Spleen (tissue), 11 donors: Measurements from ENCODE around the gene NAA80. TPM values are rescaled to one million over a fixed set of nuclear protein-coding genes. Genes with fewer than 3 reads are reported as not detected.
A peak's percentile ranks its signal among the peaks of the same experiment; 100 is the strongest.

ENCODE experiments used
- DNase-seq: peaks from one replicate; pipeline ENCODE4 v3.0.0-alpha.2; 2020
- H3K27ac ChIP-seq, 8 donors: fragments of 200-600 bp; sonication (generic) in 7 of 8; 1 replicate in 4 of 8; 2 replicates in 4 of 8; pipeline versions ENCODE4 v1.5.0 to v1.8.0; 2016 to 2021; ENCODE audit warnings: inconsistent platforms in 4 of 8, mild to moderate bottlenecking in 4 of 8, moderate library complexity in 1 of 8
- H3K27me3 ChIP-seq, 7 donors: fragments of 200-600 bp; sonication (generic) in 6 of 7; replicated peaks in 1 of 7; 1 replicate in 4 of 7; 2 replicates in 3 of 7; pipeline versions ENCODE4 v1.5.0 to v1.8.0; 2016 to 2021; ENCODE audit warnings: inconsistent platforms in 3 of 7, mild to moderate bottlenecking in 1 of 7
- H3K36me3 ChIP-seq, 6 donors: fragments of 200-600 bp; sonication (generic) in 5 of 6; 1 replicate in 4 of 6; 2 replicates in 2 of 6; pipeline versions ENCODE4 v1.5.0 to v1.8.0; 2016 to 2021; ENCODE audit warnings: inconsistent platforms in 2 of 6
- H3K4me1 ChIP-seq, 6 donors: fragments of 200-600 bp; sonication (generic) in 5 of 6; 1 replicate in 3 of 6; 2 replicates in 3 of 6; pipeline versions ENCODE4 v1.5.0 to v1.8.0; 2016 to 2021; ENCODE audit warnings: inconsistent platforms in 3 of 6
- H3K4me3 ChIP-seq, 8 donors: fragments of 200-600 bp; sonication (generic) in 7 of 8; 1 replicate in 4 of 8; 2 replicates in 4 of 8; pipeline versions ENCODE4 v1.5.0 to v1.8.0; 2016 to 2021; ENCODE audit warnings: inconsistent platforms in 4 of 8, mild to moderate bottlenecking in 4 of 8, moderate library complexity in 2 of 8
- H3K9me3 ChIP-seq, 8 donors: fragments of 200-600 bp; sonication (generic) in 7 of 8; 1 replicate in 4 of 8; 2 replicates in 4 of 8; pipeline versions ENCODE4 v1.5.0 to v1.8.0; 2016 to 2021; ENCODE audit warnings: inconsistent platforms in 4 of 8
- CTCF ChIP-seq, 11 experiments: fragments of 200-600 bp in 7 of 11; fragments of 450-650 bp in 4 of 11; sonication (generic) in 4 of 11; IDR thresholded peaks in 8 of 11; conservative IDR thresholded peaks in 3 of 11; 1 replicate in 7 of 11; 2 replicates in 4 of 11; pipeline versions ENCODE4 v1.4.0 to v1.8.0; 2016 to 2021; ENCODE audit warnings: antibody characterized with exemption in 11 of 11, inconsistent platforms in 4 of 11, mild to moderate bottlenecking in 1 of 11
- POLR2A ChIP-seq, 3 donors: fragments of 450-650 bp; IDR thresholded peaks; one replicate each; pipeline ENCODE4 v1.5.1; 2017; ENCODE audit warnings: antibody characterized with exemption in 3 of 3, mild to moderate bottlenecking in 1 of 3
- POLR2AphosphoS5 ChIP-seq, 3 donors: sonication (generic); formaldehyde crosslinking; IDR thresholded peaks; one replicate each; pipeline ENCODE4 v1.5.1; 2017; ENCODE audit warnings: antibody characterized with exemption in 3 of 3
- WGBS, 5 donors: extraction: QIAGEN DNeasy Blood & Tissue Kit in 3 of 5; methylation state at CpG; one replicate each; pipeline versions ENCODE4 v1.1.5 to v1.1.7; 2013 to 2018; 5-methylcytosine and 5-hydroxymethylcytosine counted together
- intact Hi-C: fragments of 100-400 bp; cut with DNase I; formaldehyde crosslinking; loops from one replicate; pipeline ENCODE4 v1.15.0; 2023; ENCODE audit warnings: low total_unique reads
- polyA plus RNA-seq, 3 donors: library from polyadenylated mRNA; stranded (reverse); fragments of 200-250 nt; gene quantifications; one replicate each; pipeline ENCODE4 v1.2.1, GENCODE V29; 2013
- total RNA-seq, 7 donors: library from RNA; depleted of rRNA in 3 of 7; stranded (reverse); fragments of >200 nt in 3 of 7; fragmentation: NEBNext Ultra II Directional in 4 of 7; extraction: Animal tissue kit (Norgen Biotek cat#: 25700) in 4 of 7; gene quantifications; one replicate each; pipeline versions ENCODE4 v1.1.0 to v1.2.1, GENCODE V29; 2016 to 2021
- donor health status: healthy with polysubstance abuse.
- donor health status: DM: no; HTN: no; CAD: no; lungs with moderate emphysema.
- donor health status: DM: no; HTN: no; CAD: no.
- donor health status: Bipolar disorder and iron deficiency.
- donor health status: healthy.
- donor health status: DM: no; HTN: no; CAD: no.
- donor health status: DM: yes; HTN: yes; CAD: no.

NAA80 gene
- total and polyA plus RNA-seq, 10 donors = 7.8 to 15.5 (median 12.8) TPM

GRCh38 chr3:50255251-50255615, 44.0 kb downstream of the NAA80 start:
- Histone ChIP-seq H3K27ac (peak overlapping the region; percentile 75 to 99 (median 88)), H3K36me3 (peaks cover 0 to 95% (median 83%) of the 10 kb centered on the region in 6 donors), H3K4me3 (peak overlapping the region in 1 of 8 donors; percentile 56), H3K27me3 (no peaks in the 10 kb centered on the region), H3K4me1 (peaks cover 41 to 100% (median 82%) of the 10 kb centered on the region in 6 donors), H3K9me3 (no peaks in the 10 kb centered on the region)
- intact Hi-C loops = no loop called here
- TF ChIP-seq POLR2AphosphoS5 (IDR thresholded peaks at IDR 0.05) (peak in 1 of 3 donors; percentile 25), CTCF (IDR thresholded peaks at IDR 0.05 in 8 of 11, conservative IDR thresholded peaks at IDR 0.05 in 3 of 11) (no peak), POLR2A (IDR thresholded peaks at IDR 0.05) (no peak)
- WGBS, 5 donors = 71 to 89% (median 83%) methylated on average over 7 to 9 of the region's 9 CpGs
- DNase-seq = no peak

GRCh38 chr3:50254577-50255250, 44.5 kb downstream of the NAA80 start:
- Histone ChIP-seq H3K36me3 (peaks cover 0 to 100% (median 85%) of the 10 kb centered on the region in 6 donors), H3K4me3 (peak overlapping the region in 1 of 8 donors; percentile 56), H3K27me3 (no peaks in the 10 kb centered on the region), H3K4me1 (peaks cover 45 to 100% (median 82%) of the 10 kb centered on the region in 6 donors), H3K27ac (peak overlapping the region; percentile 75 to 99 (median 88)), H3K9me3 (no peaks in the 10 kb centered on the region)
- intact Hi-C loops = no loop called here
- TF ChIP-seq CTCF (IDR thresholded peaks at IDR 0.05 in 8 of 11, conservative IDR thresholded peaks at IDR 0.05 in 3 of 11) (peak in 1 of 11 experiments; percentile 19), POLR2AphosphoS5 (IDR thresholded peaks at IDR 0.05) (peak; percentile 81 to 87 (median 83)), POLR2A (IDR thresholded peaks at IDR 0.05) (no peak)
- DNase-seq = peak; percentile 93
- WGBS, 5 donors = 52 to 72% (median 66%) methylated on average over 8 of the region's 8 CpGs

- no peaks in the 10 kb centered on the region for H3K27me3 ChIP-seq
- H3K4me1 ChIP-seq = peaks cover 73 to 100% (median 96%) of the 10 kb centered on the region in 6 donors
- intact Hi-C loops = no loop called here
- 73 to 89% (median 82%) methylated on average over 8 of the region's 8 CpGs for WGBS, 5 donors
- peaks cover 0 to 97% (median 61%) of the 10 kb centered on the region in 6 donors for H3K36me3 ChIP-seq
- DNase-seq = no peak
- no peaks in the 10 kb centered on the region for H3K9me3 ChIP-seq
- TF ChIP-seq CTCF (IDR thresholded peaks at IDR 0.05 in 8 of 11, conservative IDR thresholded peaks at IDR 0.05 in 3 of 11) (no peak), POLR2A (IDR thresholded peaks at IDR 0.05) (no peak), POLR2AphosphoS5 (IDR thresholded peaks at IDR 0.05) (no peak)
- H3K4me3 ChIP-seq = no peak overlapping the region
- peak overlapping the region in 6 of 8 donors; percentile 29 to 99 (median 96) for H3K27ac ChIP-seq
Observed at GRCh38 chr3:50251220-50251619, 48.0 kb downstream of the NAA80 start.

- no peaks in the 10 kb centered on the region for H3K27me3 ChIP-seq
- H3K36me3 ChIP-seq = peaks cover 0 to 94% (median 54%) of the 10 kb centered on the region in 6 donors
- H3K27ac ChIP-seq = peak overlapping the region in 7 of 8 donors; percentile 0 to 99 (median 94)
- intact Hi-C loops = no loop called here
- peak in 1 of 3 donors; percentile 15 for TF ChIP-seq POLR2AphosphoS5 (IDR thresholded peaks at IDR 0.05)
- TF ChIP-seq CTCF (IDR thresholded peaks at IDR 0.05 in 8 of 11, conservative IDR thresholded peaks at IDR 0.05 in 3 of 11) = no peak
- H3K9me3 ChIP-seq = no peaks in the 10 kb centered on the region
- 86 to 91% (median 89%) methylated on average over 4 of the region's 4 CpGs for WGBS, 5 donors
- no peak for DNase-seq
- H3K4me3 ChIP-seq = peak overlapping the region in 1 of 8 donors; percentile 5
- H3K4me1 ChIP-seq = peaks cover 80 to 100% (median 100%) of the 10 kb centered on the region in 6 donors
Observed at GRCh38 chr3:50250514-50250913, 48.7 kb downstream of the NAA80 start.
